GM19324 (cell line): Measurements from ENCODE around the gene GSC.
"Not testable (repeated sequence)": the region's sequence is repeated elsewhere in the genome, so short reads cannot be mapped to it uniquely, and the experiment has no call there.

Experiments used
- ATAC-seq: cut with Tn5 transposase; IDR thresholded peaks from one replicate; pipeline ENCODE4 v1.9.1; 2021; ENCODE audit warnings: mild to moderate bottlenecking, moderate library complexity; ENCODE audit not compliant: unreplicated experiment, low FRiP score

Gene GSC

GRCh38 chr14:94769391-94770250 is at the start of gene GSC:
TSS of gene GSC (minus strand) at chr14:94770113. CDS start at chr14:94770015, 98 bp downstream.
- ATAC-seq, result no peak

DNA sequence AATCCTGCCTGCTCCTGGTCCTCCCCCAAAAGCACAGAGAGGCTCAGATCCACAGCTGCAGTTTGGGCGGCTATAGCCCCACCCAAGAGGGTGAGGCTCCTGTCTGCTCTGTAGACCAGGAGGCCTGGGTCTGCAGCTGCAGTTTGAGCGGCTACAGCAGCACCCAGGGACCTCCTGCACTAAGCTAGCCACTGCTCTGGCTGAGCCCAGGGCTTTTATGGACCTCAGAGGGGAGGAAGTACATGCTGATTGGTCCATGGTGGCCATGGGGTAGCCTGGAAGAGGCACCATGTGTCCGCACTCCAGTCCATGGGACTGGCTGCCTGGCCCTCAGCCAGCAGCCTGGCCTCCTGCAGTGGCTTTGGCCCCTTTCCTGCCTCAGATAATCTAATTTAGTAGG is 49.6 kb upstream of the GSC start:
- ATAC-seq, result no peak

- no peak for ATAC-seq
These were observed 46.2 kb upstream of the GSC start for GRCh38 chr14:94816113-94816512.

DNA sequence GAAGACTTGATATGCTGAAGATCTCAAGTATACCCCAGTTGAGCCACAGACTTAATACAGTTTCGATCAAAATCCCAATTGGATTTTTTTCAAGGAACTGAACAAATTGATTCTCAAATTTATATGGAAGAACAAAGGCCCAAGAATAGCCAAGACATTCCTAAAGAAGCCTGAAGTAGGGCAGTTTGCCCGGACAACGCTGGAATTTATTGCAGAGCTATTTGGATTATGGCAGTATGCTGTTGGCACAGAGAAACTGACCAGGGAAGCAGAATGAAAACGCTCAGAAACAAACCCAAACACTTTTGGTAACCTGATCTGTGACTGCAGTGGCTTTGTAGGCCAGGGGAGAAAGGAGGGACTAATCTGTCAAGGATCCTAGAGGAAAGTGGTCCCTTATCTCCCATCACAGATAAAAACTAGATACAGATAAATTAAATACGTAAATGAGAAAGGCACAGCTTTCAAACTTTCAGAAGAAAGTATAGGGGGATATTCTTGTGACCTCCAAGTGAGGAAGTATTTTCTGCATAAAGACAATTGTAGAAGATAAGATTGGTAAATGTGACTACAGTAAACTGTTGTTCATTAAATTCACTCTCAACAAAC is 35.9 kb upstream of the GSC start:
- ATAC-seq, result no peak

- no peak for ATAC-seq
These were observed 31.3 kb upstream of the GSC start for GRCh38 chr14:94801225-94801624.

DNA sequence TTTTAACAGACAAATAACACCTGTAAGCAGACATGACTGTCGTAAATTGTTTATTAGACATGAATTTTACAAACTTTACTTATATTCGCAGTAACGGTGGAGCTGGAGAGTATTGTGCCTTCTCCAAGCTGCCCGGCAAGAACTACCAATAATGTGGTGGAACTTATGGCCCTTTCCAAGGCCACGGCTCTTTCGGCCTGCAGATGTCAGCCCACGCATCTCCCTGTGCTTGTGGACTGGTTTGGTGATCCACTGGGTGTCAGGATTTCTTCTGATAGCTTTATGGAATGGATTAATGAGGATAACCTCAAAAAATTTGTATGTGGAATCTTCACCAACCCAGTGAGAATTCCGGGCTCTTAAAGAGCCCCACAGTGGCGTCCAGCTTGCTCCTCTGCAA is 30.9 kb upstream of the GSC start:
- ATAC-seq, result not testable (repeated sequence)

DNA sequence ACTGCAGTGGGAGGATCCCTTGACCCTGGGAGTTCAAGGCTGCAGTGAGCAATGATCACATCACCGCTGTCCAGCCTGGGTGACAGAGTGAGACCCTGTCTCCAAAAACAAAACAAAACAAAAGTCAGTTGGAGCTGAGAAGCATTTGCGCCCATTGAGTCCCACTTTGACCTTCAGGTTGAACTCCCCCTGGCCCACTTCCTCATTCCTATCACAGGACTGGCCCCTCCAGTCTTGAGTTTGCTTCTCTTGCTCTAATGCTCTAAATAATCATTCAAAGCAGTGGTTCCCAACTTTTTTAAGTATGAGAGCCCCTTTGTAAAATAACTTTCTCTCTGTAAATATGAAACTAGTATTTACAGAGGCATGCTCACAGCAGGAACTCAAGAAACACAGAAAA is 28.0 kb upstream of the GSC start:
- ATAC-seq, result no peak

DNA sequence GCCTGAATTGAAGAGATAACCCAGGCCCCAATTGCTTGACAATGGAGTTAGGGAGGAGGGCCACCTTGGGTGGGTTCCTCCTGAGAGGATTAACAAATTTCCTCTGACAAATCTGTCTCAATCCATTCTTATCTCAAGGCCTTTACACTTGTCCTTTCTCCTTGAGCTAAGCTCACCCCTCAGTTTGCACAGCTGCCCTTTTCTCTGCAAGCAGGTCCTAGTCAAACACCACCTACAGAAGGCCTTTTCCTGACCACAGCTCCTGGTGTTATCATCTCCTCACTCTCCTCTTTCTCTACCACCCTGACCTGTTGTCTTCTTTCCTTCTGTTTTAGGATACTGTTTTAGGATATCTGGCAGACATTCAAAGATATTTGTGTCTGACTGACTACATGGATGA is 26.4 kb upstream of the GSC start:
- no peak for ATAC-seq

DNA sequence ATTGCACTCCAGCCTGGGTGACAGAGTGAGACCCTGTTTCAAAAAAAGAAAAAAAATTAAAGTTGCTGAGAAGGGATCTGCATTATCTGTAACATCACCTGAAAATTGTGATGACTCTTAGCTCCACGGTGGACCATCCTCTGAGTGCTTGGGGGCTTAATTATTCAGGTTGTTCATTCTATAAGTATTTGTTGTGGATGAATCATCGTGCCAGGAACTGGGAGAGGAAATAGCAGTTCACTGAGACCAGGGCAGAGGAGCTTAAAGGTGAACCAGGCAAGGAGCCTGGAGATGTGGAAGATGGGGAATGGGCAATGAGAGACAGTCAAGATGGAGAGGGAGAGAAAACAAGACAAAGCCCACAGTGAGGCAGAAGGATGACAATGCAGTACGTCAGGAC is 25.5 kb upstream of the GSC start:
- no peak for ATAC-seq

GRCh38 chr14:94793901-94794300 is 24.0 kb upstream of the GSC start:
- ATAC-seq, result no peak

- ATAC-seq, result no peak
These were observed 17.7 kb upstream of the GSC start for GRCh38 chr14:94787655-94788054.

- no peak for ATAC-seq
These were observed 17.2 kb upstream of the GSC start for GRCh38 chr14:94787092-94787491.

DNA sequence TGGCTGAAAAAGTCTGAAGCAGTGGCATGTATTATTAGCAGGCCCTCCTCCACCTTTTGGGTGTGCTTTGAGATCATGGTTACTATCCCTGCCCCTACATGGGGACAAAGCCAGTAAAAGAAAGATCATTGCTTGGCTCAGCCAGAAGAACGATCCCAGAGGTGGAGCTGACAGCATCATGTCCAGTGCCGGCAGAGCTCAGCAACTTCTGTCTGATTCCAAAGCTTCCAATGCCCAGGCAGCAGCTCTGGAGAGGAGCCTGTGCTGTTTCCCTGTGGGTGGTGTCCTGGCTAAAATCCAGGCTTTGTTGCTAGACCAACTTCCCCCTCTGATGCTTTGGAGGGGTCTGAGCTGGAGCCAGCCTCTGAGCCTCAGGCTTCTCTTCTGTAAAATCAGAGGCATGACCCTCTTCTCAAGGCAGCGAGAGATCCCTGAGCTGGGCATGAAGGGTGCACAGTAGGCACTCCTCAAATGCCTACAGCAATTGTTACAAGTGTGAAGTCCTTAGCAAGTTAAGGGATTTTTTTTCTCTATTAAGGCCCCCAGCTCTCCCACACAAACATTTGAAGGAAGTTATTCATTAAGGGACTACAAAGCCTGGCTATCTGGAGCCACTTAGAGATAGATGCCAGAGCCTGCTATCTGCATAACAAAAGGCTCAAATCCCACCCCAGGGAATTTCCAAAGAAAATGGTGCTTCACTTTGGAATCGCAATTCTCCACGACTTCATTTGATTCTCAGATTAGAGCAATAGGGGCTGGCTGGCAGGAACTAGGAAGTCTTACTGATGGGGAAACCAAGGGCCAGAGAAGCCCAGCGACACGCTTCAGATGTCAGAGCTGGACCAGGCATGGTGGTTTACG is 10.9 kb upstream of the GSC start:
- ATAC-seq, result no peak

- ATAC-seq, result no peak
These were observed 9.8 kb upstream of the GSC start for GRCh38 chr14:94779713-94780112.

DNA sequence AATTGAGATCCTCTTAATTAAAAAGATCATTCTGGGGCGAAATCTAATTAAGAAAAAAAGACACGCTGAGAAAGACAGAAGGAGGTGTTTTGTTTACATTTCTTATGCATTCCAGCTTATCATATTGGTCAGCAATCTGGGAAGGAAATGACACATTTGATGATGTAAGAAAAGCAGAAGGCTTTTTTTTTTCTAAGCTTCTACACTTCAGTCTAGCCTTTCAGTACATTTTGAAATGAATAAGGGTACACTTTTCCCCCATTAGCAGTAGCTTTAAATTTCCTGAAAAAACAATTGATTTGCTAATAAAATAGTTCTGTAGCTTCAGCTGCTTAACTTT is 5.9 kb upstream of the GSC start:
- no peak for ATAC-seq

DNA sequence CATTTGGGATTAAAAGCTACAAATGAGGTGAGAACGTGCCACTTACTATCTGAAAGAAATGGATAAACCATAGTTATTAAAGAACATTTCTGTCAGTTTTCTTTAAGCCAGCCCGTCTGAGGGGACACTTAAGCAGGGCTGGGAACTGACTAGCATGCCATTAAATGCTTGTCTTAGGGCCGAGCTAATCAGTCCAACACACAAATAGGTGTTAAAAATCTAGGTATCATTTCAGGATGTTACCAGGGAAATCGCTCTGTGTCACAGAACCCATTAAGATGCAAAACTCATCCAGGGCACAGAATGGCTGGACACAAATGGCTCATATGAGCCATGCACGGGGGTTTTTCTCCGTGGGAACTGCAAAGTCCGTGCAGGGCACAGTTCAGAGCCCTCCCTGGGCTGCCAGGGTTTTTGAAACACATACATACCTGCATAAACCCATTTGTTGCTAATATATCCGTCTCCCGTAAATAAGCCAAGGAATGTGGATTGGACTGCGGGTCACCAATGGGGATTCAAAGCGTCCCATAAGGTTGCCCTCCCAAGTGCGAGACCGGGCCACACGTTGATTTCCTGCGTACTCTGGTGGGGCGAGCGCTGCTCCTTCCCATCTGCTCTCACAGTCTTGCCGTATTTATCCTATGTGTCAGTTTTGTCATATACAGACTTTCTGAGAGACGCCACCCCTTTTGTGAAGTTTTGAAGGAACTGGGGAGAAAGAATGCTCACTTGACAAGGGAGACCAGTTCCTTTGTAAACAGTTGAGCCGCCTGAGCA is 5.4 kb upstream of the GSC start:
- no peak for ATAC-seq

DNA sequence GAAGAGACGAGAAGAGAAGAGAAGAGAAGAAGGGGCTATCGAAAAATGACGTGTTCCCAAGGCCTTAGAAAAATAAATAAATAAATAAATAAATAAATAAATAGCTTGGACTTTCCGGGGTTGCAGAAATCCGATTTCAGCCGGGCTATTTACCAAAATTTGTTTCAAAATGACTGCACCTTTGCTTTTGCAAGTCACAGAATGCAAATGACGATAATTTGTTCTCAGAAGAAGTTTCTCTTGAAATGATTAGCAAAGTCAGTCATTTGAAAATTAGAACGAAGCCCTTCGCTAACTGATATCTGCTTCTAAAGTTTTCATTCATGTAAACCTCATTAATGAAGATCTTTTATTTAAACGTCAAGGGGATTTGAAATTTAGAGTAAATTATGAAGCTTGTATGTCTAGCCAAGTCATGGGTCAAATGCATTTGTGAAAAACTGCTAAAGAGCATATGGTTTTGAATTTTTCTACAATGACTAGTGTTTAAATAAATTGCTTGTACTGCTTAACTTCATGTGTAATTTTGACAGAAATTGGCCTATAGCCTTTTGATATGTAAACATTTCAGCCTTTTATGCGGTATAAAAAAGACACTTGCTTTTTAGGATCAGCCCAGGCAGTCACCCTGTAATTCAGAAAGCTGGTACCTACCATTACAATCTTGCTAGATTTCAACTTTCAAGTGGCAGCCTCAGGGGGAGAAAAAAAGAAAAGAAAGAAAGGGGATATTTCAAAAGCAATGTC is 4.6 kb upstream of the GSC start:
- no peak for ATAC-seq

GRCh38 chr14:94773655-94774343 is 3.9 kb upstream of the GSC start:
- no peak for ATAC-seq

DNA sequence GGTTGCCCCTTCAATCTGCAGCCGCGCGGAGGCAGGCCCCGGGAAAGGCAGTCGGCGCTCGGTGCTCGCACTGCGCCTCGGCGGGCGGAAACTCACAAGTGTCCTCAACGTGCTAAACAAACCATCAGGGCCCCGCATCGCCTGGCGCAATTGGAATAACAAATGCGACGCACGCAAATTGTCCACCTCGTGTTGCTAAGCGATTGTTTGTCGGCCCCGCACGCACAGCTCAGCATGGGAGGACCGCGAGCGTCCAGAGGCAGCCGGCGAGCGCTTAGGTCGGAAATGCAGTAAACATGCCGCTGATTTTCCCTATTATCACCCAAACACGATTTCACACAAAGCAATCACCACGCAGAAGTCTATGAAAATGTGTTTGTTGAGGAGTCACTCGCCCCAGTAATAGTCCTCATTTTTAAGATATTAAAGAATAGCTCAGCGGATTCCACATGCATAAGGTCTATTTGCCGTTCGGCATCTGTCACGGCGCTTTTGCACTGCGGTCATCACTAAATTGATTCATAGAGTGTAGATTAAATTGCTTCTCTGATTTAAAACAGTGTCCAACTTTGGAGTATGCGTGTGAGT is 3.2 kb upstream of the GSC start:
- ATAC-seq, result no peak
